NT2/D1 (cell line): ENCODE data around the gene SLC24A4.

Source experiments
- DNase-seq: peaks from one replicate; pipeline ENCODE4 v3.0.0-alpha.2; 2011; ENCODE audit warnings: low read depth, low spot score
- H3K27me3 ChIP-seq: 2 replicates; pipeline ENCODE4 v1.6.0; 2011; ENCODE audit warnings: mild to moderate bottlenecking; ENCODE audit not compliant: insufficient read length, insufficient read depth
- H3K36me3 ChIP-seq: 2 replicates; pipeline ENCODE4 v1.6.1; 2011; ENCODE audit warnings: mild to moderate bottlenecking, low read length, mixed read lengths; ENCODE audit not compliant: insufficient read depth, insufficient read length
- H3K4me1 ChIP-seq: 2 replicates; pipeline ENCODE4 v1.5.1; 2011; ENCODE audit not compliant: insufficient read depth, insufficient read length
- H3K4me3 ChIP-seq: 2 replicates; pipeline ENCODE4 v1.5.1; 2011; ENCODE audit warnings: low read depth; ENCODE audit not compliant: insufficient read length
- H3K9ac ChIP-seq: 2 replicates; pipeline ENCODE4 v1.6.0; 2011; ENCODE audit warnings: low read depth; ENCODE audit not compliant: insufficient read length
- H3K9me3 ChIP-seq: 2 replicates; pipeline ENCODE4 v1.5.1; 2011; ENCODE audit warnings: mild to moderate bottlenecking, low read length; ENCODE audit not compliant: insufficient read depth
- SUZ12 ChIP-seq: IDR thresholded peaks from 2 replicates; pipeline ENCODE4 v1.6.1; 2011; ENCODE audit not compliant: insufficient read length, insufficient read depth; ENCODE audit errors: extremely low read depth
- YY1 ChIP-seq: IDR thresholded peaks from 2 replicates; pipeline ENCODE4 v1.6.1; 2011; ENCODE audit not compliant: insufficient read length, insufficient read depth
- ZNF274 ChIP-seq: IDR thresholded peaks from 2 replicates; pipeline ENCODE4 v1.6.1; 2011; ENCODE audit warnings: mild to moderate bottlenecking, low read depth, low read length

Gene SLC24A4

DNA sequence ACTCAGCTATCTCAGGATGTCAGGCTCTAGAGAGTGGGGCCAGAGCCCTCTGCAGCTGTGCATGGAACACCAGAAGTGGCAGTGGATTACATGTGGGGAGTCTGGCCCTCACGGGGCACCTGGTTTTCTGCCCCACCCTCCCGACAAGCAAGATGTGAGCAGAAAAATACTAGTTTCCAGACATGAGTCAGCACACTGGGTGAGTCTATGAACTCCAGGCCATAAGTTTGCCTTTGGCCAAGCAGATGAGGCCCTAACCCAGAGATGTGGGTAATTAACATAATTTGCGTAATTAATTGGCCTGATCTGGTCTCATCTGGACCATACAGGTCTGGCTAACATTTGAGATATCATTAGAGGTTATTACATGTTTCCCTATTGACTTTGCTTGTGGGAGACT lies 37.7 kb upstream of the SLC24A4 start:
- no peak overlapping the region for H3K4me3 ChIP-seq
- no peaks in the 10 kb centered on the region for H3K27me3 ChIP-seq
- no peak for TF ChIP-seq YY1
- TF ChIP-seq SUZ12 = no peak
- no peak for TF ChIP-seq ZNF274
- no peak for DNase-seq
- no peak overlapping the region for H3K9ac ChIP-seq
- no peaks in the 10 kb centered on the region for H3K4me1 ChIP-seq
- H3K36me3 ChIP-seq = no peaks in the 10 kb centered on the region
- no peaks in the 10 kb centered on the region for H3K9me3 ChIP-seq

GRCh38 chr14:92287987-92288386 lies 35.0 kb upstream of the SLC24A4 start:
- Histone ChIP-seq H3K27me3 (no peaks in the 10 kb centered on the region), H3K9me3 (no peaks in the 10 kb centered on the region), H3K4me1 (no peaks in the 10 kb centered on the region), H3K4me3 (no peak overlapping the region), H3K9ac (no peak overlapping the region), H3K36me3 (no peaks in the 10 kb centered on the region)
- no peak for DNase-seq
- no peak for TF ChIP-seq SUZ12

DNA sequence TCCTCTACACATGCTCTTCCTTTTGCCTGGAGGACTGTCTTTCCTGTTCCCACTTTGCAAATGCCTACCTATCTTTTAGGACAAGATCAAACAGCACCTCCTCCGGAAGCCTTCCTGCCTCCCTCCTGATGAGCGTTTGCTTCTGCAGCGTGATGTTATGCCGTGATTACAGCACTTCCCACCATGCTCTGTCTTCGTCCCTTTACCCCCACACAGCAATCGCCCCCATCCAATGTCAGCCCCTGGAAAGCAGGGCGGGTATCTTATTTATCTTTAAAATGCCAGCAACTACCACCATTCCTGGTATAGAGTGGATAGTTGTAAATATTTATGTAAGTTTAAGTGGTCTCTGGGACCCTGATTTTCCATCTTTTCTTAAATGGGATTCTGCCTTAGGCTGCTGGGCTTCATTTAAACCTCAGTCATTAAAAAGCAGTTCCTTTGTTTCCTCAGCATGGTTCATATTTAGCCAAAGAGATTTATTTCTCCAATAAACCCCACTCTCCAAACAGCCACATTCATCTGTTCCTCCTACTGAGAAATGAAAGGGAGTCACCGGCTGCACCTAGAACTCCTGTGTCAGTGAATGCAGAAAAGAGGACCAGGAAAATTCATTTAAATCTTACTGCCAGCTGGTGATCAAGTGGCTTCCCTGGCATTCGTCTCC lies 33.8 kb upstream of the SLC24A4 start:
- no peaks in the 10 kb centered on the region for H3K9me3 ChIP-seq
- H3K4me3 ChIP-seq = no peak overlapping the region
- H3K36me3 ChIP-seq = no peaks in the 10 kb centered on the region
- H3K9ac ChIP-seq = no peak overlapping the region
- H3K4me1 ChIP-seq = no peaks in the 10 kb centered on the region
- no peak for DNase-seq
- no peaks in the 10 kb centered on the region for H3K27me3 ChIP-seq
- no peak for TF ChIP-seq SUZ12
- TF ChIP-seq YY1 = no peak
- no peak for TF ChIP-seq ZNF274

- Histone ChIP-seq H3K36me3 (no peaks in the 10 kb centered on the region), H3K9me3 (no peaks in the 10 kb centered on the region; the same call in 1 of the 2 replicates), H3K9ac (no peak overlapping the region), H3K4me3 (no peak overlapping the region), H3K27me3 (no peaks in the 10 kb centered on the region), H3K4me1 (no peaks in the 10 kb centered on the region)
- no peak for TF ChIP-seq ZNF274
- no peak for TF ChIP-seq SUZ12
- TF ChIP-seq YY1 = no peak
- DNase-seq = no peak
These were observed 30.3 kb upstream of the SLC24A4 start for GRCh38 chr14:92292673-92293072.

- Histone ChIP-seq H3K27me3 (no peaks in the 10 kb centered on the region), H3K9me3 (no peaks in the 10 kb centered on the region; the same call in 1 of the 2 replicates), H3K36me3 (no peaks in the 10 kb centered on the region), H3K4me1 (no peaks in the 10 kb centered on the region), H3K4me3 (no peak overlapping the region), H3K9ac (no peak overlapping the region)
- no peak for DNase-seq
- TF ChIP-seq ZNF274 = no peak
- no peak for TF ChIP-seq YY1
- no peak for TF ChIP-seq SUZ12
These were observed 28.5 kb upstream of the SLC24A4 start for GRCh38 chr14:92294506-92294905.

DNA sequence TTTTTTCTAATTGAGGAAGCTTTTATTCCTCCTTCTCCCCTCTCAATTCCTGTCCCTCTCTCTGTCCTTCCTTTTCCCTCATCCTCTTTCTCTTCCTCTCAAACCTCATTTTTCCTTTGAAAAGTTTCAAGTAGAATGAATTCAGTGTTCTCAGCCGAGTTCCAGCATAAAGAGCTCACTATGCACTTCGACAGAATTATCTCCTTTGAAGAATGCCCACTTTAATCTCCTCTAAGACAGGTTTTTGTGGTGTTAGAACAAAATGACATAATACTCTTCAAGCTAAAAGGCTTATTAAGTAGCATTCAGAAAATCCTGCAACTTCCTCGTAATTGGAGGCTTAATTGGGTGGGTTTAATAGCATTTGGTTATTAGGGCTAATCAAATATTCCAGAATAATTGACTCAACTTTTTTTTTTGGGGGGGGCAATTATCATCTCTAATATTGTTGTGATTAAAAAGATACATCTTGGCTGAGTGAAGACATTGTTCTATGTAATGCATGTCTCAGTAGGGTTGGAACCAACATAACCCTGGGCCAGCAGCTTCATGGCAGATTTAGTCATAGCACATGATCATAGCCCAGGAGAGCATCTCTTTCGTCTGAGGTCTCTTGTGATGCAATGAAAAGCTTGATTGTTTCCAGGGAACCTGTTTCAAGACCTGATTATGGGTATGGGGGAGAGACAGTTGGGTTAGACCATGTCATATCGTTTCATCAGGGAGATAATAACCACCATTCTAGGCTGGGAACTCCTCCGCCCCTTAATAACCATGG lies 25.0 kb upstream of the SLC24A4 start:
- H3K4me1 ChIP-seq = no peaks in the 10 kb centered on the region
- H3K27me3 ChIP-seq = no peaks in the 10 kb centered on the region
- TF ChIP-seq ZNF274 = no peak
- H3K9ac ChIP-seq = no peak overlapping the region
- no peaks in the 10 kb centered on the region for H3K36me3 ChIP-seq
- DNase-seq = no peak
- no peaks in the 10 kb centered on the region; the same call in 1 of the 2 replicates for H3K9me3 ChIP-seq
- no peak overlapping the region for H3K4me3 ChIP-seq

DNA sequence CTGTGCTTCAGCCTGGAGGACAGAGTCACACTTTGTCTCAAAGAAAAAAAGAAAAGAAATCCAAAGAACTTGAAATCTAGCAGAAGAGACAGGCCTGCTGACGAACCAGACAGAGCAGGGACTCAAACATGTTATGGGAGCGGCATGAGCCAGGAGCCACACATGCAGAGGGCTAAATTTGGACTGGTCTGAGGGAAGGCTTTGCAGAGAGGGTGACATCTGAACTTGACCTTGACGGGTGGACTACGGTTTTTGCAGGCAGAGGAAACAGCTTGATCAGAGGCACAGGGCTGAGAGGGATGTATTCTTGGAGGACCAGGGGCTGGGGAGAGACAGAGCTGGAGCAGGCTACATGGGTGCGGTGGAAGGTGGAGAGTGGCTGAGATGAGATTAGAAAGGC lies 20.5 kb upstream of the SLC24A4 start:
- H3K27me3 ChIP-seq = no peaks in the 10 kb centered on the region
- H3K9ac ChIP-seq = no peak overlapping the region
- no peaks in the 10 kb centered on the region for H3K9me3 ChIP-seq
- no peak for TF ChIP-seq ZNF274
- no peak for TF ChIP-seq SUZ12
- no peak for TF ChIP-seq YY1
- no peaks in the 10 kb centered on the region for H3K4me1 ChIP-seq
- H3K4me3 ChIP-seq = no peak overlapping the region
- no peak for DNase-seq
- no peaks in the 10 kb centered on the region for H3K36me3 ChIP-seq
